Astrocyte (in vitro differentiated cells and primary cell): ENCODE measurements around the gene TMEM14A. TPM values are rescaled to one million over a fixed set of nuclear protein-coding genes. Genes with fewer than 3 reads are reported as not detected.
"Not testable (repeated sequence)": the region's sequence is repeated elsewhere in the genome, so short reads cannot be mapped to it uniquely, and the experiment has no call there.

Source experiments
- DNase-seq: peaks from one replicate; pipeline ENCODE4 v3.0.0-alpha.2; 2010; ENCODE audit warnings: low read depth
- FAIRE-seq: peaks from 2 replicates; lab custom pipeline; 2011; peaks lifted over from hg19 to GRCh38; lab: Jason Lieb, UNC
- H2AFZ ChIP-seq: 2 replicates; pipeline ENCODE4 v1.6.0; 2012; ENCODE audit warnings: low read depth, low read length, inconsistent platforms
- H3K27ac ChIP-seq: 2 replicates; pipeline ENCODE4 v1.5.1; 2011; ENCODE audit warnings: low read depth, low read length, inconsistent platforms
- H3K27me3 ChIP-seq: 2 replicates; pipeline ENCODE4 v1.6.0; 2011; ENCODE audit warnings: low read length, inconsistent platforms; ENCODE audit not compliant: insufficient read depth
- H3K36me3 ChIP-seq: 2 replicates; pipeline ENCODE4 v1.5.1; 2011; ENCODE audit warnings: low read length, inconsistent platforms; ENCODE audit not compliant: insufficient read depth
- H3K4me1 ChIP-seq: 2 replicates; pipeline ENCODE4 v1.5.1; 2011; ENCODE audit warnings: low read length, inconsistent platforms; ENCODE audit not compliant: insufficient read depth
- H3K4me2 ChIP-seq: 2 replicates; pipeline ENCODE4 v1.6.0; 2012; ENCODE audit warnings: low read length, inconsistent platforms
- H3K4me3 ChIP-seq: 2 replicates; pipeline ENCODE4 v1.5.1; 2011; ENCODE audit warnings: low read depth, mild to moderate bottlenecking, low read length, inconsistent platforms; ENCODE audit not compliant: insufficient read depth
- H3K79me2 ChIP-seq: 2 replicates; pipeline ENCODE4 v1.6.0; 2012; ENCODE audit warnings: mild to moderate bottlenecking, low read length, inconsistent platforms; ENCODE audit not compliant: insufficient read depth
- H3K9ac ChIP-seq: 2 replicates; pipeline ENCODE4 v1.6.0; 2012; ENCODE audit warnings: mild to moderate bottlenecking, low read length, inconsistent platforms
- H3K9me3 ChIP-seq: 2 replicates; pipeline ENCODE4 v1.5.1; 2012; ENCODE audit warnings: low read depth, mild to moderate bottlenecking, low read length, inconsistent platforms; ENCODE audit not compliant: insufficient read depth
- H4K20me1 ChIP-seq: 2 replicates; pipeline ENCODE4 v1.6.0; 2012; ENCODE audit warnings: low read length, inconsistent platforms; ENCODE audit not compliant: insufficient read depth
- H3K27ac Mint-ChIP-seq: one replicate; pipeline ENCODE4 v1.8.0; 2021; ENCODE audit warnings: mild to moderate bottlenecking, mixed read lengths; ENCODE audit not compliant: unreplicated experiment
- H3K27me3 Mint-ChIP-seq: one replicate; pipeline ENCODE4 v1.8.0; 2021; ENCODE audit warnings: low read depth, mixed read lengths; ENCODE audit not compliant: unreplicated experiment
- H3K36me3 Mint-ChIP-seq: one replicate; pipeline ENCODE4 v1.8.0; 2021; ENCODE audit warnings: low read depth, mixed read lengths; ENCODE audit not compliant: unreplicated experiment
- H3K4me1 Mint-ChIP-seq: one replicate; pipeline ENCODE4 v1.8.0; 2021; ENCODE audit warnings: low read depth, mixed read lengths; ENCODE audit not compliant: unreplicated experiment
- H3K4me3 Mint-ChIP-seq: one replicate; pipeline ENCODE4 v1.8.0; 2021; ENCODE audit warnings: mild to moderate bottlenecking, moderate library complexity, mixed read lengths; ENCODE audit not compliant: unreplicated experiment
- H3K9me3 Mint-ChIP-seq: one replicate; pipeline ENCODE4 v1.8.0; 2021; ENCODE audit warnings: mild to moderate bottlenecking, mixed read lengths; ENCODE audit not compliant: unreplicated experiment
- EZH2 ChIP-seq: IDR thresholded peaks from 2 replicates; pipeline ENCODE4 v1.6.1; 2012; ENCODE audit warnings: mild to moderate bottlenecking, low read length, inconsistent platforms; ENCODE audit not compliant: insufficient read depth
- total RNA-seq: library from RNA; stranded (reverse); gene quantifications from 2 replicates; pipeline ENCODE4 v1.2.1, GENCODE V29; 2021
- TF ChIP-seq, protein P1 (sequence below): IDR thresholded peaks from 2 replicates; pipeline ENCODE4 v1.5.1; 2011; ENCODE audit warnings: low read depth, mild to moderate bottlenecking, inconsistent platforms, low read length, moderate library complexity; ENCODE audit not compliant: insufficient read depth

Gene TMEM14A
- total RNA-seq, 1 donor from 2014 or later: 29.7 TPM

DNA sequence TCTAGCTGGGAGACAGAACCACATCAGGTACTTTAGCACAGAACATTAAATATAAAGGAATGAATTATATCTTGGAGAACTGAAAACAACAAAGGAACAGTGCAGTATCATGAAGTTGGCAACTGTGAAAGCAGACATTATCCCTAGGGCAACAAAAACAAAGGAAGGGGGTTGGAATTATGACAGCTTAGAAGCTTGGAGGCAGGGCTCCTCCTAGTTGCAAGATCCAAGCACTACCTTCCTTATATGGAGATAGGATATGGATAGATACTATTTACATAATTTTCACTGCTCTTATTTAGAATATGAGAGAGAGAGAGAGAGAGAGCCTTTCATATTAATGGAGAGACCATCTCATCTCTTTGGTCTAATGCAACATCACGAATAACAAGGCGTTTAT, 27.0 kb downstream of the TMEM14A start:
- H2AFZ ChIP-seq: no peak overlapping the region
- peaks cover 5% of the 10 kb centered on the region for H3K9me3 ChIP-seq
- DNase-seq: no peak
- H3K4me3 ChIP-seq: no peak overlapping the region
- no peak overlapping the region for H3K9ac ChIP-seq
- Mint-ChIP-seq H3K27ac (no peak overlapping the region), H3K4me1 (no peaks in the 10 kb centered on the region), H3K4me3 (no peak overlapping the region), H3K36me3 (no peaks in the 10 kb centered on the region), H3K9me3 (peaks cover 4% of the 10 kb centered on the region), H3K27me3 (no peaks in the 10 kb centered on the region)
- no peaks in the 10 kb centered on the region for H3K27me3 ChIP-seq
- H3K27ac ChIP-seq: no peak overlapping the region
- no peaks in the 10 kb centered on the region for H4K20me1 ChIP-seq
- no peaks in the 10 kb centered on the region for H3K4me1 ChIP-seq
- TF ChIP-seq, protein P1, sequence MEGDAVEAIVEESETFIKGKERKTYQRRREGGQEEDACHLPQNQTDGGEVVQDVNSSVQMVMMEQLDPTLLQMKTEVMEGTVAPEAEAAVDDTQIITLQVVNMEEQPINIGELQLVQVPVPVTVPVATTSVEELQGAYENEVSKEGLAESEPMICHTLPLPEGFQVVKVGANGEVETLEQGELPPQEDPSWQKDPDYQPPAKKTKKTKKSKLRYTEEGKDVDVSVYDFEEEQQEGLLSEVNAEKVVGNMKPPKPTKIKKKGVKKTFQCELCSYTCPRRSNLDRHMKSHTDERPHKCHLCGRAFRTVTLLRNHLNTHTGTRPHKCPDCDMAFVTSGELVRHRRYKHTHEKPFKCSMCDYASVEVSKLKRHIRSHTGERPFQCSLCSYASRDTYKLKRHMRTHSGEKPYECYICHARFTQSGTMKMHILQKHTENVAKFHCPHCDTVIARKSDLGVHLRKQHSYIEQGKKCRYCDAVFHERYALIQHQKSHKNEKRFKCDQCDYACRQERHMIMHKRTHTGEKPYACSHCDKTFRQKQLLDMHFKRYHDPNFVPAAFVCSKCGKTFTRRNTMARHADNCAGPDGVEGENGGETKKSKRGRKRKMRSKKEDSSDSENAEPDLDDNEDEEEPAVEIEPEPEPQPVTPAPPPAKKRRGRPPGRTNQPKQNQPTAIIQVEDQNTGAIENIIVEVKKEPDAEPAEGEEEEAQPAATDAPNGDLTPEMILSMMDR: no peak
- H3K36me3 ChIP-seq: no peaks in the 10 kb centered on the region
- no peak overlapping the region for H3K4me2 ChIP-seq
- FAIRE-seq: no peak
- H3K79me2 ChIP-seq: no peaks in the 10 kb centered on the region

DNA sequence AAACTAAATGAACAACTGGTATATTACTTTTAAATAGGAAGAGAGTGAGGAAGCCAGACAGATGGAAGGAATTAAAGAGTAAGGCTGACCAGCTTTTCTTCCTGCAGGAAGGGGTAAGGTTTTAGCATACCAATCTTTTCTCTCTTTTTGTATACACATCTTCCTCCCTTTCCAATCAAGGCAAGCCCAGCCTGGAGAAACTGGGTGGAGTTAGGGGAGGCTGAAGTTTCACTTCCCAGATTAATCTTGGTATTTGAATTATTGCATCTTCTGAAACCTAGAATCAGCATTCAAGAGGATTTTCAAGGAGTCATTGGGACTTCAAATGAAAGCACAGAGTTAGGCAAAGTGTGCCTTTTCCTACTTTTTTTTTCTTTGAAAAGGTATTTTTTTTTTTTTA, 33.1 kb downstream of the TMEM14A start:
- no peak overlapping the region for H2AFZ ChIP-seq
- FAIRE-seq (no peak), DNase-seq (no peak)
- no peaks in the 10 kb centered on the region for H3K79me2 ChIP-seq
- H3K27ac ChIP-seq: no peak overlapping the region
- H3K4me3 Mint-ChIP-seq: no peak overlapping the region
- no peaks in the 10 kb centered on the region for H4K20me1 ChIP-seq
- no peak overlapping the region for H3K4me2 ChIP-seq
- no peaks in the 10 kb centered on the region for H3K36me3 Mint-ChIP-seq
- no peaks in the 10 kb centered on the region for H3K9me3 Mint-ChIP-seq
- no peaks in the 10 kb centered on the region for H3K4me1 ChIP-seq
- H3K9ac ChIP-seq: no peak overlapping the region
- no peak overlapping the region for H3K4me3 ChIP-seq
- TF ChIP-seq EZH2: no peak
- TF ChIP-seq, protein P1: no peak
- H3K27me3 Mint-ChIP-seq: peaks cover 3% of the 10 kb centered on the region
- H3K27ac Mint-ChIP-seq: no peak overlapping the region
- H3K4me1 Mint-ChIP-seq: no peaks in the 10 kb centered on the region
- H3K36me3 ChIP-seq: no peaks in the 10 kb centered on the region
- no peaks in the 10 kb centered on the region for H3K9me3 ChIP-seq
- peaks cover 4% of the 10 kb centered on the region for H3K27me3 ChIP-seq

DNA sequence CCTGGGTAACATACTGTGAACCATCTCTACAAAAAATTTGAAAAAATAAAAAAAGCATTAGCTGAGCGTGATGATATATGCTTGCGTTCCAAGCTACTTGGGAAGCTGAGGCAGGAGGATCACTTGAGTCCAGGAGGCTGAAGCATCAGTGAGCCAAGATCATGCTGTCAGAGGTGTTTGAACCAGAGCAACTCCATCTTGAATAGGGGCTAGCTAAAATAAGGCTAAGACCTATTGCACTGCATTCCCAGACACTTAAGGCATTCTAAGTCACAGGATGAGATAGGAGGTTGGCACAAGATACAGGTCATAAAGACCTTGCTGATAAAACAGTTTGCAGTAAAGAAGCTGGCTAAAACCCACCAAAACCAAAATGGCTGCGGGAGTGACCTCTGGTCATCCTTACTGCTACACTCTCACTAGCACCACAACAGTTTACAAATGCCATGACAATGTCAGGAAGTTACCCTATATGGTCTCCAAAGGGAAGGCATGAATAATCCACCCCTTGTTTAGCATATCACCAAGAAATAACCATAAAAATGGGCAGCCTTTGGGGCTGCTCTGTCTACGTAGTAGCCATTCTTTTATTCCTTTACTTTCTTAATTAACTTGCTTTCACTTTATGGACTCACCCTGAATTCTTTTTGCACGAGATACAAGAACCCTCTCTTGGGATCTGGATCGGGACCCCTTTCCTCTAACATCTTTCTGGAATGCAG, 34.0 kb downstream of the TMEM14A start:
- H3K9me3 Mint-ChIP-seq, H3K4me1 Mint-ChIP-seq, H3K4me3 ChIP-seq: not testable (repeated sequence)

More for the DNA sequence above, 34.0 kb downstream of the TMEM14A start:
- FAIRE-seq, H3K27me3 Mint-ChIP-seq, H2AFZ ChIP-seq, H3K36me3 ChIP-seq, H3K4me3 Mint-ChIP-seq, H3K4me1 ChIP-seq, H3K27ac Mint-ChIP-seq, H3K36me3 Mint-ChIP-seq, H3K79me2 ChIP-seq, H4K20me1 ChIP-seq, H3K4me2 ChIP-seq, H3K27me3 ChIP-seq, H3K9me3 ChIP-seq, H3K9ac ChIP-seq, DNase-seq, H3K27ac ChIP-seq: not testable (repeated sequence)
